ENCODE data around the gene DGKG. TPM values are rescaled to one million over a fixed set of nuclear protein-coding genes. Genes with fewer than 3 reads are reported as not detected.

Gene DGKG
- total RNA-seq (10 to 100 TPM; 14.6 to 75.7 (median 45.4) TPM), polyA plus RNA-seq (10 to 100 TPM in 1 of 2 donors, 1 to 10 TPM in 1; 7.2 to 12.3 TPM)
- long read RNA-seq, donor 1, partial matches to known transcripts = 5 of 15 reads
- long read RNA-seq, donor 1, other reads (novel, unspliced or antisense) = 5 of 15 reads
- long read RNA-seq, donor 2, transcript DGKG-211 (6 exons, 609 nt) = major isoform, 9 of 48 reads
- long read RNA-seq, donor 2, partial matches to known transcripts = 17 of 48 reads
- long read RNA-seq, donor 2, other reads (novel, unspliced or antisense) = 19 of 48 reads
- long read RNA-seq, donor 3, partial matches to known transcripts = 4 of 13 reads
- long read RNA-seq, donor 3, other reads (novel, unspliced or antisense) = 5 of 13 reads

DNA sequence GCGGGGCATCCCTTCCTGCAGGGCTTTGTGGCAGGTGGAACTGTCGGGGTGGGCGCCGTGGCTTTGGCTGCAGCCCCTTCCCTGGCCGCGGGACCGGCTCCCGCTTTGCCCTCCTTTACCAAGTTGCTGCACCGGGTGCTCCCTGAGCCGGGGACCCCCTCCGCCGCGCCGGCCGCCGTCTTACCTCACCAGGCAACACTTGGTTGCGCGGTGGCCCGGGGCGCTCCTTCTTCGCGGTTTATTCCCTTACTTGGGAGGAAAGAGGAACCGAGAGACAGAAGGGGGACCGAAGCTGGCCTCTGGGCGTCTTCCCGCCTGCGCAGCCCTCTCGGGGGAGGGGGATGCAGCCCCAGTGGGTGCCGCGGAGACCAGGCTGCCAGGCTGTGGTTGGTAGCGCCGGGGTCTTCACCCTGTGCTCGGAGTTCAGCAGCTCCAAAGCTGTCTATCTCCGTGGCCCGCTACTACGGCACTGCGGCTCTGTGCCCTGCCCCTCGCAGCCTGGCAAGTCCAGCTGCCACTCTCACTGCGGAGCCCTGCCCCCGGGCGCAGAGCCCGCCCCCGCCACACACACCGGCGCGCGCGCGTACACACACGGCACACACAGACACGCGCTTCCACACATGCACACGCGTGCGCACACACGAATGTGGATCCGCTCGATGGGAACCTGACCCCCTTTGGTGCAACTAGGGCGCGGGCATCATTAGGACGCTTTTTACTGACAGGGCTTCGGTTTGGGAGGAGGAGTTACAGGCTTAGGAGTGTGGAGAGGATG lies at the start of gene DGKG:
DGKG (minus strand) TSS at position 473 of the 775 bp plus-strand sequence. CDS start 41,775 bp downstream, outside the sequence.
- H3K36me3 ChIP-seq = no peaks in the 10 kb centered on the region
- DNase-seq (peak; percentile 58 to 72), ATAC-seq (peak; percentile 77 to 90 (median 82))
- TF ChIP-seq, protein P1, sequence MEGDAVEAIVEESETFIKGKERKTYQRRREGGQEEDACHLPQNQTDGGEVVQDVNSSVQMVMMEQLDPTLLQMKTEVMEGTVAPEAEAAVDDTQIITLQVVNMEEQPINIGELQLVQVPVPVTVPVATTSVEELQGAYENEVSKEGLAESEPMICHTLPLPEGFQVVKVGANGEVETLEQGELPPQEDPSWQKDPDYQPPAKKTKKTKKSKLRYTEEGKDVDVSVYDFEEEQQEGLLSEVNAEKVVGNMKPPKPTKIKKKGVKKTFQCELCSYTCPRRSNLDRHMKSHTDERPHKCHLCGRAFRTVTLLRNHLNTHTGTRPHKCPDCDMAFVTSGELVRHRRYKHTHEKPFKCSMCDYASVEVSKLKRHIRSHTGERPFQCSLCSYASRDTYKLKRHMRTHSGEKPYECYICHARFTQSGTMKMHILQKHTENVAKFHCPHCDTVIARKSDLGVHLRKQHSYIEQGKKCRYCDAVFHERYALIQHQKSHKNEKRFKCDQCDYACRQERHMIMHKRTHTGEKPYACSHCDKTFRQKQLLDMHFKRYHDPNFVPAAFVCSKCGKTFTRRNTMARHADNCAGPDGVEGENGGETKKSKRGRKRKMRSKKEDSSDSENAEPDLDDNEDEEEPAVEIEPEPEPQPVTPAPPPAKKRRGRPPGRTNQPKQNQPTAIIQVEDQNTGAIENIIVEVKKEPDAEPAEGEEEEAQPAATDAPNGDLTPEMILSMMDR (IDR thresholded peaks at IDR 0.05) = no peak
- H3K9me3 ChIP-seq = no peaks in the 10 kb centered on the region
- WGBS, 2 donors = 1% methylated on average over 62 of the region's 62 CpGs
- H3K27me3 ChIP-seq = peaks cover 0 to 43% (median 29%) of the 10 kb centered on the region in 7 donors
- peak within 1 kb of the TSS; percentile 29 to 91 (median 79) for H3K27ac ChIP-seq
- intact Hi-C loops (cut with DNase I) = loop anchor here in 2 of 10 donors (5.0 to 10.0 kb wide), 3 partner anchors 50 to 73 kb away; no protein-coding TSS in a partner anchor
- peak within 1 kb of the TSS; percentile 55 to 77 (median 66) for H3K4me3 ChIP-seq
- peaks cover 0 to 57% (median 26%) of the 10 kb centered on the region in 9 donors for H3K4me1 ChIP-seq

DNA sequence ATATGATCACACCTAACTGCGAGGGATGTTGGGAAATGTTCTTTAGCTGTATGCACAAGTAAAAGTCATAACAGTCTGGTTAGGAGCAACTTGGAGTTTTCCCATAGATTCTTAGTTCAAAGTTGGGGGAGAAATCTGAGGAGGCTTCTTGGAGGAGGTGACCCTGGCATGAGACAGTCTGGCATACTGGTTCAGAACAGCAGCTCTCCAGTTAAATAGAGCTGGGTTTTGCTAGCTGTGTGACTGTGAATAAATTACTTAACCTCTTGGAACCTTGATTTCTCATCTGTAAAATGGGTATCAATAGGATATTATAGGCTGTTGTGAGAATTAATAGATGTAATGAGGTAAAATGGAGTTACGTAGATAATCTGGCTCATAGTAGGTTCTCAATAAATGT lies 49.1 kb upstream of the DGKG start:
- TF ChIP-seq, protein P1 (IDR thresholded peaks at IDR 0.05) = no peak
- WGBS, 2 donors = 96 to 97% methylated on average over 2 of the region's 2 CpGs
- DNase-seq (no peak), ATAC-seq (no peak)
- intact Hi-C loops (cut with DNase I) = loop anchor here in 2 of 10 donors (5.0 kb wide), 2 partner anchors 49 to 1031 kb away; partner anchors contain the start of gene DGKG (in 1 of the 2)
- Histone ChIP-seq H3K27ac (no peak overlapping the region), H3K27me3 (no peaks in the 10 kb centered on the region), H3K4me3 (no peak overlapping the region), H3K4me1 (peaks cover 11 to 45% (median 27%) of the 10 kb centered on the region in 9 donors), H3K36me3 (no peaks in the 10 kb centered on the region), H3K9me3 (no peaks in the 10 kb centered on the region)

DNA sequence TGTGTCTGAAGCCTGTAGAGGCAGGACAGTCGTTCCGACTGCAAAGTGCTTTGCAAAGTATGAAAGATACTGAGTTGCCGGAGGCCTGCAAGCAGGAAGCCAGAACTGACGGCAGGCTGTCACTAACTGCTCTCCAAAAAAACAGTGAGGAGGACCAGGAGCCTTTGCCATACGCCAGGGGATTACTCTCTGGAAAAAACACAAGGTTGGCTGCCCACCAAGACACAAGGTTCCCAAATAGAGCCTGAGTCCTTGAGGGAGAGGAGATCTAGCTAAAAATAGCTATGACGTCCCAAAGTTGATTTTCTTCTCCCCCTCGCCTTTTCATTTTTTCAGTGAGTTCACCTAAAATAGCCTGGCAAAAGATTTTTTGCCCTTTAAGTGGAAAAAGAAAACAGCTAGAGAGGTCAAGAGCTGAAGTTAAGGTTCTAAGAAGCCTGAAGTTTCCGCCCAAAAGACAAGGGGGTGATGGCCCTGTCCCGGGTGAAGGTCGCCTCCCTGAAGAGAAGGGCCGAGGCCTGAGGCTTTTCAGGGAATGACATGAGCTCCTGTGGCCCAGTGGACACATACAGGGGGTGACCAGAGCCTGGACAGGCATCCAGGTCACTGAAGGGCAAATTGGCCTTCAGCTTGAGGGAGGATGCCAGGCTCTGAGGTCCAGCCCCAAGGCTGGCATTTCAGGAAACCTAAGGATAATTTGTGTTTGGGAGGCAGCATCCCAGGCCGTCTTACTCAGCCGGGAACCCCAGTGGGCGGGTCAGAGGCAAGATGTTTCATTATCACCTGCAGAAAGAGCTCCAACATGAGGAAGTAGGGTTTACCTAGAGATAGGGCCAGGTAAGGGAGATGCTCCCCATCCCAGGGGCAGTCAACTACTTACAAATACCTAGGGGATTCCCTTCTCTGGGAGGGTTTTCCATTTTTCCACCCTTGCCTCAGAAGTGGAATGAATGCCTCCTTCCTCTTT lies 44.9 kb upstream of the DGKG start:
- ATAC-seq (peak; percentile 92 to 98 (median 96)), DNase-seq (peak; percentile 51 to 92)
- Histone ChIP-seq H3K27ac (peak overlapping the region; percentile 67 to 95 (median 89)), H3K4me1 (peaks cover 6 to 28% (median 11%) of the 10 kb centered on the region in 9 donors), H3K9me3 (no peaks in the 10 kb centered on the region), H3K36me3 (no peaks in the 10 kb centered on the region), H3K4me3 (no peak overlapping the region), H3K27me3 (no peaks in the 10 kb centered on the region)
- 34 to 38% methylated on average over 14 of the region's 14 CpGs for WGBS, 2 donors
- TF ChIP-seq, protein P1 (IDR thresholded peaks at IDR 0.05) = no peak
- intact Hi-C loops (cut with DNase I) = loop anchor here in 2 of 10 donors (1.0 to 5.0 kb wide), 2 partner anchors 25 to 40 kb away; no protein-coding TSS in a partner anchor

Measured in heart right ventricle (tissue), 16 donors.